Mucosa of rectum (tissue), 2 donors: ENCODE data around the gene KCNN4.

ENCODE experiments used
- H3K27ac ChIP-seq, 2 donors: one replicate each; pipeline ENCODE4 v1.7.0; 2013; ENCODE audit warnings: inconsistent platforms in 2 of 2, low read depth in 2 of 2, low read length in 2 of 2
- H3K27me3 ChIP-seq, 2 donors: one replicate each; pipeline ENCODE4 v1.7.0; 2013; ENCODE audit warnings: low read length in 2 of 2; ENCODE audit not compliant: control insufficient read depth in 2 of 2, insufficient read depth in 2 of 2
- H3K36me3 ChIP-seq, 2 donors: one replicate each; pipeline ENCODE4 v1.7.0; 2013; ENCODE audit warnings: low read length in 2 of 2; ENCODE audit not compliant: control insufficient read depth in 2 of 2, insufficient read depth in 2 of 2
- H3K4me1 ChIP-seq, 2 donors: one replicate each; pipeline ENCODE4 v1.7.0; 2013; ENCODE audit warnings: low read length in 2 of 2, mild to moderate bottlenecking in 1 of 2; ENCODE audit not compliant: control insufficient read depth in 2 of 2, insufficient read depth in 2 of 2
- H3K4me3 ChIP-seq, 2 donors: one replicate each; pipeline ENCODE4 v1.7.0; 2013; ENCODE audit warnings: low read length in 2 of 2
- H3K9ac ChIP-seq, 2 donors: one replicate each; pipeline ENCODE4 v1.7.0; 2013; ENCODE audit warnings: low read length in 2 of 2, low read depth in 1 of 2, mild to moderate bottlenecking in 1 of 2
- H3K9me3 ChIP-seq, 2 donors: one replicate each; pipeline ENCODE4 v1.7.0; 2013; ENCODE audit warnings: low read length in 2 of 2; ENCODE audit not compliant: control insufficient read depth in 2 of 2
- donor health status: healthy.
- donor health status: Normal muscosa, but diverticular disease.

The KCNN4 gene

GRCh38 chr19:43724896-43725295, 55.9 kb downstream of the KCNN4 start:
- Histone ChIP-seq H3K4me1 (no peaks in the 10 kb centered on the region), H3K9ac (no peak overlapping the region), H3K27me3 (no peaks in the 10 kb centered on the region), H3K9me3 (no peaks in the 10 kb centered on the region), H3K36me3 (peaks cover 0 to 16% of the 10 kb centered on the region in 2 donors), H3K4me3 (no peak overlapping the region), H3K27ac (no peak overlapping the region)

- Histone ChIP-seq H3K4me1 (no peaks in the 10 kb centered on the region), H3K9ac (no peak overlapping the region), H3K36me3 (peaks cover 0 to 2% of the 10 kb centered on the region in 2 donors), H3K9me3 (no peaks in the 10 kb centered on the region), H3K27ac (no peak overlapping the region), H3K4me3 (no peak overlapping the region), H3K27me3 (no peaks in the 10 kb centered on the region)
Observed at GRCh38 chr19:43723588-43723987, 57.2 kb downstream of the KCNN4 start.

DNA sequence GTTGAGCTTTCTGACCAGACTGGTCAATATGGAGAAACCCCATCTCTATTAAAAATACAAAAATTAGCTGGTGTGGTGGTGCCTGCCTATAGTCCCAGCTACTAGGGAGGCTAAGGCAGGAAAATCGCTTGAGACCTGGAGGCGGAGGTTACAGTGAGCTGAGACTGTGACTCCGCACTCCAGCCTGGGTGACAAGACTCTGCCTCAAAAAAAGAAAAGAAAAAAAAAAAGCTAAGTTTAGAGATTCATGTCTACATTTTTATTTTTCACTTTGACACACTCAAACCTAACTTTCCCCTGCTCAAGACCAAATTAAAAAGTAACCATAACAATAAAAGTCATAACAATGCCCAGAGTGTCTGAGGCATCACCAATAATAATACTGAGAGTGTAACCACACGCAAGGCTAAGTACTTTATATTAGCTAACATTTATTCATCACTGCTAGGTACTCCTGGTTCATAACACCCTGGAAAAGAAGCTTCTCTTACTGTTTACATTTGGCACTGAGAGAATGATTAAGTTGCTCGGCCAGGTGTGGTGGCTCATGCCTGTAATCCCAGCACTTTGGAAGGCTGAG, 59.2 kb downstream of the KCNN4 start:
- no peak overlapping the region for H3K27ac ChIP-seq
- H3K36me3 ChIP-seq = no peaks in the 10 kb centered on the region
- no peaks in the 10 kb centered on the region for H3K9me3 ChIP-seq
- no peak overlapping the region for H3K4me3 ChIP-seq
- no peaks in the 10 kb centered on the region for H3K27me3 ChIP-seq
- no peak overlapping the region for H3K9ac ChIP-seq
- no peaks in the 10 kb centered on the region for H3K4me1 ChIP-seq

DNA sequence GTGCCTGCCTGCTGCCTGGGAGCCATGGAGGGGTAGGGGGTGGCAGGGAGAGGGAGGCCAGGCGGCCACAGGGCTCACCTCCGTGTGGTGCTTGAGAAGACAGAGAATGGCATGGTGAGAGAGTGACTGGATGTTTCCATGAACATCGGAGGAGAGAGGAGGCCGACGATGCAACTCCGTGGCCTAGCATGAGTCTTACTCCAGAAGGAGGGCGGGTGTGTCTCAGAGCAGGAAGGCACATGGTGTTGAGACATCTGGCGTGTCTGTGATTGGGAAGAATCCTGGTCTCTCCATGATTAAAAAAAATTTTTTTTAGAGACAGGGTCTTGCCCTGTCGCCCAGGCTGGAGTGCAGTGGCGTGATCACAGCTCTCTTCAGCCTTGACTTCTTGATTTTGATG, 59.8 kb downstream of the KCNN4 start:
- H3K9me3 ChIP-seq = no peaks in the 10 kb centered on the region
- H3K4me1 ChIP-seq = no peaks in the 10 kb centered on the region
- H3K36me3 ChIP-seq = no peaks in the 10 kb centered on the region
- no peaks in the 10 kb centered on the region for H3K27me3 ChIP-seq
- H3K4me3 ChIP-seq = no peak overlapping the region
- H3K27ac ChIP-seq = no peak overlapping the region
- H3K9ac ChIP-seq = no peak overlapping the region

DNA sequence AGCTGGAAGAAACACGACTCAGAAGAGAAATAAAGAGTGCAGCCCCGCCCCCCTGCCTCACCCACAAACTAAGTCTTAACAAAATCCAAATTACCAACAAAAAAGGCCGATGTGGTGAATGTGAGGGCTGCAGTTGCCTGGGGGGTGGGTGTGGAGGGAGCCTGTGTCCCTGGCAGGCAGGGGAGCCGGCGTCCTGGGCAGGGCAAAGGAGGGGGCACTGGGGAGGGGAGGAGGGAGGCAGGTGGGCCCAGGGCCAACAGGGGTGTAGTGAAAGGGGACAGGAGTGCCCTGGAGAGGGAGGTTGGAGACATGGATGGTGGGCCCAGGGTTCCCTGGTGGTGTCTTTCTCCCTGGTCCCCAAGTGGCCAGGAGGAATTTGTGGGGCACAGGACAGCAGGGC, 60.9 kb downstream of the KCNN4 start:
- H3K27ac ChIP-seq = no peak overlapping the region

DNA sequence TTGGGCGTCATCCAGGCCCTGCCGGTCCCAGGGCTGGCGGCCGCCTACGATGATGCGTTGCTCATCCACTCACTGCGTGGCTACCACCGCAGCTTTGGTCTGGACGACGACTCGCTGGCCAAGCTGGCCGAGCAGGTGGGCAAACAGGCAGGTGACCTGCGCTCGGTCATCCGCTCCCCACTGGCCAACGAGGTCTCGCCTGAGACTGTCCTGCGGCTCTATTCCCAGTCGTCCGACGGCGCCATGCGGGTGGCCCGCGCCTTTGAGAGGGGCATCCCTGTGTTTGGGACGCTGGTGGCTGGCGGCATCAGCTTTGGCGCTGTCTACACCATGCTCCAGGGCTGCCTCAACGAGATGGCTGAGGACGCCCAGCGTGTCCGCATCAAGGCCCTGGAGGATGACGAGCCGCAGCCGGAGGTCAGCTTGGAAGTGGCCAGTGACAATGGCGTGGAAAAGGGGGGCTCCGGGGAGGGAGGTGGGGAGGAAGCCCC, 61.4 kb downstream of the KCNN4 start:
- Histone ChIP-seq H3K27me3 (no peaks in the 10 kb centered on the region), H3K36me3 (no peaks in the 10 kb centered on the region), H3K9me3 (no peaks in the 10 kb centered on the region), H3K4me3 (no peak overlapping the region), H3K9ac (no peak overlapping the region), H3K27ac (no peak overlapping the region), H3K4me1 (no peaks in the 10 kb centered on the region)

More for the DNA sequence above, 60.9 kb downstream of the KCNN4 start:
- Histone ChIP-seq H3K36me3 (no peaks in the 10 kb centered on the region), H3K27me3 (no peaks in the 10 kb centered on the region), H3K4me3 (no peak overlapping the region), H3K9ac (no peak overlapping the region), H3K9me3 (no peaks in the 10 kb centered on the region), H3K4me1 (no peaks in the 10 kb centered on the region)

DNA sequence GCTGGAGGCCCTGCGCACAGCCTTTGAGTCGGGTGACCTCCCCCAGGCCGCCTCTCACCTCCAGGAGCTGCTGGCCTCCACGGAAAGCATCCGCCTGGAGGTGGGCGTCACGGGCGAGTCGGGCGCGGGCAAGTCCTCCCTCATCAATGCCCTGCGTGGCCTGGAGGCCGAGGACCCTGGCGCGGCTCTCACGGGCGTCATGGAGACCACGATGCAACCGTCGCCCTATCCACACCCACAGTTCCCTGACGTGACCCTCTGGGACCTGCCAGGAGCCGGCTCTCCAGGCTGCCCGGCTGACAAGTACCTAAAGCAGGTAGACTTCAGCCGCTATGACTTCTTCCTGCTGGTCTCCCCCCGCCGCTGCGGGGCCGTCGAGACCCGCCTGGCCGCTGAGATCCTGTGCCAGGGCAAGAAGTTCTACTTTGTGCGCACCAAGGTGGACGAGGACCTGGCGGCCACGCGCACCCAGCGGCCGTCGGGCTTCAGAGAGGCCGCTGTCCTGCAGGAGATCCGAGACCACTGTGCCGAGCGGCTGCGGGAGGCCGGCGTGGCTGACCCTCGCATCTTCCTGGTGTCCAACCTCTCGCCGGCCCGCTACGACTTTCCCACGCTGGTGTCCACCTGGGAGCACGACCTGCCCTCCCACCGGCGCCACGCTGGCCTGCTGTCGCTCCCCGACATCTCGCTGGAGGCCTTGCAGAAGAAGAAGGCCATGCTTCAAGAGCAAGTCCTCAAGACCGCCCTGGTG, 62.0 kb downstream of the KCNN4 start:
- Histone ChIP-seq H3K27me3 (no peaks in the 10 kb centered on the region), H3K9ac (no peak overlapping the region)

More for the DNA sequence above, 62.0 kb downstream of the KCNN4 start:
- no peak overlapping the region for H3K4me3 ChIP-seq
- no peak overlapping the region for H3K27ac ChIP-seq
- H3K36me3 ChIP-seq = no peaks in the 10 kb centered on the region
- peaks cover under 1% of the 10 kb centered on the region in 2 donors for H3K4me1 ChIP-seq
- no peaks in the 10 kb centered on the region for H3K9me3 ChIP-seq
